ENCODE measurements around the gene CD6.

DNA sequence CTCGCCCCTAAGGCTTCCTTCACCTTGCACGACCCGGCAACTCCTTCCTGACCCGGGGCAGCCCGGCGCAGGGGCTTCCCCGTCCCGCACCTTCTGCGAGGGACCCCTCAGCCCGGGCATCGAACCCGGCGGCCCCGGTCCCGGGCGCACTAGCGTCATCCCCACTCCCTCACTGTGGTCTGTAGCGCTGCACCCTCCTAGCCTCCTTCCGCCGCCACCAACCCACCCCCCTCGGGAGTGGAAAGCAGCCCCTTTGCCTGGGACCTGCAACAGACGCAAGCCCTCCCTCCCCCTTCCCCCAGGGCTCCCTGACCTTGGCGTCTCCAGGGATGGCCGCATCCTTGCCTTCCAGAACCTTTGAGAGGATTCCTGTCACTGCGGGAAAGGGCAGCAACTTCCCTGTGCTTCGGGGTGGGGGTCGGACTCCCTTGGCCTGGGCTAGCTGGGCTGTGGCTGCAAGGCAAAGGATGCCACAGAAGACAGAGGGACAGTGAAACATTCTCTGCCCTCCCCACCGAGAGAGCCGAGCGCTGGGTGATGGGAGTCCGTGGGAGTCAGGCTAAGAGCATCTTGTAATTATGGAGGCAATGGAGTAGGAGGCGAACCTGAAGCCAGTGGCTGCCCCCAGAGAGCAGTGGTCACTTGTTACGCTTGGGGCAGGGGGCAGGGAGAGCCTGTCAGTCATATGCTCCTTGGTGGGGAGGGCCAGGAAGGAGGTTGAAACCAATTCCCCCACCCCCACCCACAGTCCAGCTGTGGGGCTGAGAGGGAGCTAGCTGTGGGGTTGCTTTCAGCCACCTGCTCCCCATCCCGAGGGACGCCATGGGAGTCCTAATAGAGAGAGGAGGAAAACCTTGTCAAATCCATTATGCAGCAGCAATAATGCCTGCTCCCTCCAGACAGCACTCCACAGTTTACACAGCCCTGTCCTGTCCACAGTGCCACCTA is 46.3 kb upstream of the CD6 start:
- TF ChIP-seq, protein P1, sequence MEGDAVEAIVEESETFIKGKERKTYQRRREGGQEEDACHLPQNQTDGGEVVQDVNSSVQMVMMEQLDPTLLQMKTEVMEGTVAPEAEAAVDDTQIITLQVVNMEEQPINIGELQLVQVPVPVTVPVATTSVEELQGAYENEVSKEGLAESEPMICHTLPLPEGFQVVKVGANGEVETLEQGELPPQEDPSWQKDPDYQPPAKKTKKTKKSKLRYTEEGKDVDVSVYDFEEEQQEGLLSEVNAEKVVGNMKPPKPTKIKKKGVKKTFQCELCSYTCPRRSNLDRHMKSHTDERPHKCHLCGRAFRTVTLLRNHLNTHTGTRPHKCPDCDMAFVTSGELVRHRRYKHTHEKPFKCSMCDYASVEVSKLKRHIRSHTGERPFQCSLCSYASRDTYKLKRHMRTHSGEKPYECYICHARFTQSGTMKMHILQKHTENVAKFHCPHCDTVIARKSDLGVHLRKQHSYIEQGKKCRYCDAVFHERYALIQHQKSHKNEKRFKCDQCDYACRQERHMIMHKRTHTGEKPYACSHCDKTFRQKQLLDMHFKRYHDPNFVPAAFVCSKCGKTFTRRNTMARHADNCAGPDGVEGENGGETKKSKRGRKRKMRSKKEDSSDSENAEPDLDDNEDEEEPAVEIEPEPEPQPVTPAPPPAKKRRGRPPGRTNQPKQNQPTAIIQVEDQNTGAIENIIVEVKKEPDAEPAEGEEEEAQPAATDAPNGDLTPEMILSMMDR (IDR thresholded peaks at IDR 0.05), result no peak
- TF ChIP-seq POLR2A (IDR thresholded peaks at IDR 0.05; ENCODE audit: low read length), result no peak
- TF ChIP-seq CHD2 (IDR thresholded peaks at IDR 0.05; ENCODE audit: low read length, partially characterized antibody), result no peak
